HG02840 (cell line): Measurements from ENCODE around the gene CAVIN1.
A peak's percentile ranks its signal among the peaks of the same experiment; 100 is the strongest.
"Not testable (repeated sequence)": the region's sequence is repeated elsewhere in the genome, so short reads cannot be mapped to it uniquely, and the experiment has no call there.

Experiments
- ATAC-seq: cut with Tn5 transposase; IDR thresholded peaks from one replicate; pipeline ENCODE4 v1.9.1; 2021; ENCODE audit warnings: mild to moderate bottlenecking, moderate library complexity, moderate number of reproducible peaks; ENCODE audit not compliant: unreplicated experiment, low FRiP score

The CAVIN1 gene

DNA sequence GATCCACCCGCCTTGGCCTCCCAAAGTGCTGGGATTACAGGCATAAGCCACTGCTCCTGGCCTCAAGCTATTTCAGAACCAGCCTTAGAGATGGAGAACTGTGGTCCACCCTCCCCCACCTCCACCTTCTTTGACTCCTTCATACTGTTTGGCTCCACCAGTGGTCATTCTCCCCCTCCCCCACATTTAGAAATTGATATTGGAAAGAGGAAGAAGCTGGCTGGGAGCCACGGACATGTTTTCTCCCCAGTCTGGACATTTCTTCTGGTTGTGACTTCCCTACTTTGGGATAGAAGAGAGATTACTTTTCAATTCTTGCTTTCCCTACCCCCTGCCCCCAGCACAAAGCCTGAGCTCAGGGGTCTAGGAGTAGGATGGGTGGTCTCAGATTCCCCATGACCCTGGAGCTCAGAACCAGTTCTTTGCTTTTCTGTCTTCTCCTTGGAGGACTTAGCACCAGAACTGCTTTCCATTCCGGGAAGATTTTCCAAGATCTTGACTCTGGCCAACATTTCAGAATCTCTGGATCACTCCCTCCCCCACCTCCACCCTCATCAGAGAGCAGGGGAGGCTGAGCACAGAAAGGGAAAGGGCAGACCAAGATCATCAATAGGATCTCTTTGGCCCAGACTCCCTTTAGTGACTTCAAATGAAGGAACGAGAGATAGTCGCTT lies 16.3 kb downstream of the CAVIN1 start:
- ATAC-seq, result no peak

DNA sequence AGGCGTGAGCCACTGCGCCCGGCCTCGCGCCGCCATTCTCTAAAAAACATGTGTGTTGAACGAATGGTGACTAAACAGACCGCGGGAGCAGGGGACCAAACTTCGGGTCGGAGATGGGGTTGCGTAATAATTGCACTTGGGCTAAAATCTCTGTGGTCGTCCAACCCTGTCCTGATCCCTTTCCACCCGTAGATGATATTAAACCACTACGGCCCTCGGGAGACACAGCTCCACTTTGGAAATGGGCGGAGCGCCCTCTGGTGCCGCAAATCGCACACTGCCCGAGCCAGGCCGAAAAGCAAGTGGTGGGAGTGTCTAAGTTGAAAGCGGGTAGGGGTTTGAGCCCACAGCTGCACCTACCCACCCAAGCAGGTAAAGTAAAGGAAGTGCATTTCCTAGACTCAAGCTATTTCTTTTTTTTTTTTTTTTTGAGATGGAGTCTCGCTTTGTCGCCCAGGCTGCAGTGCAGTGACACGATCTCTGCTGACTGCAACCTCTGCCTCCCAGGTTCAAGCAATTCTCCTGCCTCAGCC lies 17.0 kb downstream of the CAVIN1 start:
- ATAC-seq, result no peak

DNA sequence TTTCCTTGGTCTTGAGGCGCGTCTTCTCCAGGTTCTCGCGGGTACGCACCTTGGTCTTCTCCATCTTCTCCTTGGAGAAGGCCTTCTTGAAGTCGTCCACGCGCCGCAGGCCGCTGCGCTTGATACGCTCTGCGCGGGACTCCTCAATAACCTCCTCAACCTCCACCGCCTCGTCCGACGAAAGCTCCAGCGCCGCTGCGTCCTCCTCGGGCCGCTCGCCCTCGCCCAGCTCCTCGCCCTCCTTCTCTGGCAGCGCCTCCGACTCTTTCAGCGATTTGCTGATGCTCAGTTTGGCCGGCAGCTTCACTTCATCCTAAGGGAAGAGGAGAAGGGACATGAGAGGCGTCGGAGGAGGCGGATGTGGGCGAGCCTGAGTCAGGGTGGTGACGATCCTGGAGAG lies 18.0 kb downstream of the CAVIN1 start:
- no peak for ATAC-seq

DNA sequence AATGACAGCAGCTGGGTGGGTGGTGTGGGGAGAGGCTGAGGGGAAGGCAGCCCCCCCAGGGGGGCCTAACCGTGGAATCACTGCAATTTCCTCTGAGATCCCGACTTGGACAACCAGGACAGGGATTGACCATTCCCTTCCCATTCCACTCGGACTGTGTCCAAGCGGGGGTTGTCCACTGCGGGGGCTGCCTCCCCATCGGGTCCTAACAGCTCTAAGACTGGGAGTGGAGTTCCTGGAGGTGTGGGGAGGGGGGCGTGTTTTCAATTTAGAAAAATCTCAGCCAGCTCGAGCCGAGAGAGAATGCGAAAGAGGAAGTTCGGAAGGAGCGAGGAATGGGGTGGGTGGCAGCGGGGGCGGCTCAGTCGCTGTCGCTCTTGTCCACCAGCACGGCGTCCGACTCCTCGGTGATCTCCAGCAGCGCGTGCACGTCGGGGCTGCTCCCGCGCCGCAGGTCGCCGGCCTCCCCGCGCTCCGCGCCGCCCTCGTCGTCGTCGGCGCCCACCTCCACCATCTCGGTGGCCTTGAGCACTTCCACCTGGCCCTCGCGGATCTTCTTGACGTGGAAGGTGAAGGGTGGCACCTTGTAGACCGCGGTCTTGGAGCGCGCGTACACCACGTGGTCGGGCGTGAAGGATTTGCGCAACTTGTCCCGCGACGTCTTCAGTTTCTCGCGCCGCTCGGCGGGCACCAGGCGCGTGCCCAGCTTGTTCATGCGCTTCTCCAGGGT lies 18.6 kb downstream of the CAVIN1 start:
- no peak for ATAC-seq

DNA sequence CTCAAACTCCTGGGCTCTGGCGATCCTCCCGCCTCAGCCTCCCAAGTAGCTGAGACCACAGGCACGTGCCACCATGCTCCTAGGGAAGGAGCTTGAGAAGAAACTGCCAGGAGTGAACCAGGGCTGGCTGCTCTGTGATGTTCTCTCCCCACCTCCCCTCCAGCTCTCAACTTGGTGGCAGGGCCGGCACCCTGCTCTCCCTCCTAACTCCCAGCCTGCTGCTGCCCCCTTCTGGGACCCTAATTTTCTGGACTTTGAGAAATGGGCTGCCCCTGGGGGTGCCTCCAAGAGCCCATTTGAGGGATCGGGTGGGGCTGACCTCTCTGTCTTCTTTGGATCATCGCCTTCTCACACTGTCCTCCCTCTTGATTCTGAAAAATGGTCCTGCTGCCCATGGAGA lies 19.9 kb downstream of the CAVIN1 start:
- no peak for ATAC-seq

DNA sequence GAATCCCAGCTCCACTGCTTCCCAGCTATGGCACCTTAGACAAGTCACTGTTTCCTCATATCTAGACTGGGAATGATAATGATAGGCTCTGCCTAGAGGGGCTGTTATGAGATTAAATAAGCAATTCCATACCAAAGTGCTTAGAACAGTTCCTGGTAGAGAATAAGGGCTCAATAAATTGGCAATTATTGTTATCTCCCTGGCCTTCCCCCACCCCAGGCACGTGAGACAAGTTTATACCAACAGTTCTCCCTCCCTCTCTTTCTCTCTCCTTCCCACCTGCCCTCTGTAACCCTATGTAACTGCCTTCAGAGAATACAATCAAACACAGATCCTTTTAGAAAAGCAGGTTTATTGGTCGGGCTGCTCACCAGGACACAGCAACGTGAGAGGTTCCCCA lies 20.9 kb downstream of the CAVIN1 start:
- ATAC-seq, result no peak

DNA sequence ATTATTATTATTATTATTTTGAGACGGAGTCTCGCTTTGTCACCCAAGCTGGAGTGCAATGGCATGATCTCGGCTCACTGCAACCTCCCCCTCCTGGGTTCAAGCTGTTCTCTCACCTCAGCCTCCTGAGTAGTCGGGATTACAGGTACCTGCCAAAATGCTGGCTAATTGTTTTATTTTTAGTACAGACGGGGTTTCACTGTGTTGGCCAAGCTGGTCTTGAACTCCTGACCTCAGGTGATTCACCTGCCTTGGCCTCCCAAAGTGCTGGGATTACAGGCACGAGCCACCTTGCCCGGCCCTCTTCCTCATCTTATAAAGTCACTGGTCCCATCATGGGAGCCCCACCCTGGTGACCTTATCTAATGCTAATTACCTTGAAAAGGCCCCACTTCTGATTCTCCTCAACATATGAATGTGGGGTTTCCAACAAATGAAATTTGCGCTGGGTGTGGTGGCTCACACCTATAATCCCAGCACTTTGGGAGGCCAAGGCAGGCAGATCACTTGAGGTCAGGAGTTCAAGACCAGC lies 22.1 kb downstream of the CAVIN1 start:
- ATAC-seq, result not testable (repeated sequence)

DNA sequence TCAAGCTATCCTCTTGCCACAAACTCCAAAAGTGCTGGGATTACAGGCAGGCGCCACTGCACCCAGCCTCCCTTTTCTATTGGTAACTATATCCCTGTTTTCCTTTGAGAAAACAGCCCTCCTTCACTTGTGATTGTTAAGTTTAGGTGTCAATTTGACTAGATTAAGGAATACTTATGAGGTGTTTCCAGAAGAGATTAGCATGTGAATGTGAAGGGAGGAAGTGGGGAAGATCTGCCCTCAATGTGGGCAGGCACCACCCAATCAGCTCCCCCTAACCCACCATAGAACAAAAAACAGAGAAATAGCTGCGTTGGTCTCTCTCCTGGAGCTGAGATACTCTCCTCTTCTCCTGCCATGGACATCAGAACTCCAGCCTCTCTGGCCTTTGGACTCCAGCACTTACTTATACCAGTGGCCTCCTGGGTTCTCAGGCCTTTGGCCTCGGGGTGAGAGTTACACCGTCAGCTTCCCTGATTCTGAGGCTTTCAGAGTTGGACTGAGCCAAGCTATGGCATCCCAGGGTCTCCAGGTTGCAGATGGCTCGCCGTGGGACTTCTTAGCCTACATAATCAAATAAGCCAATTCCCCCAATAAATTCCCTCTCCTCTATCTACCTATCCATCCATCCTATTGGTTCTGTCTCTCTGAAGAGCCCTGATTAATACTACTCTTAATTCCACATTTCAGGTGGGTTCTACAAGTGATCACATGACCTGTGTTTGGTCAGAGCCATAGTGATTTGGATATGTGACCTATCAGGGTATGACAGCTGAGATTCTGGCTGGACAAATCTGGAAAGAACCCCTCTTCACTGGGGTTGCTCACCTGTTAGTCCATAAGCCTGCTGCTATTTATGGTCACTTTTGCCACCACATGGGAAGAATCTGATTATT lies 22.9 kb downstream of the CAVIN1 start:
- no peak for ATAC-seq

DNA sequence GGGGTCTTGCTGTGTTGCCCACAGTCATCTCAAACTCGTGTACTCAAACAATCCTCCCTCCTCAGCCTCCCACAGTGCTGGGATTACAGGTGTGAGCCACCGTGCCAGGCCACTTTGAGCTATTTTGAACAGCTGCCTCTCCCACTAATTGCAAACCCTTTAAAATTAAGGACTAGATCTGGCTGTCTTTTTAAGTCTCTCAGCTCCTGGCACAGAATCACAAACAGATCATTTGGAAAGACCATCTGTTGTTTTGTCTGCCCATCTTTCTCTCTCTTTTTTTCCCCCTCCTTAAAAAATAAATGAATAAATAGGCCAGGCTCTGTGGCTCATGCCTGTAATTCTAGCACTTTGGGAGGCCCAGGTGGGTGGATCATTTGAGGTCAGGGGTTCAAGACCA lies 23.9 kb downstream of the CAVIN1 start:
- ATAC-seq, result no peak

DNA sequence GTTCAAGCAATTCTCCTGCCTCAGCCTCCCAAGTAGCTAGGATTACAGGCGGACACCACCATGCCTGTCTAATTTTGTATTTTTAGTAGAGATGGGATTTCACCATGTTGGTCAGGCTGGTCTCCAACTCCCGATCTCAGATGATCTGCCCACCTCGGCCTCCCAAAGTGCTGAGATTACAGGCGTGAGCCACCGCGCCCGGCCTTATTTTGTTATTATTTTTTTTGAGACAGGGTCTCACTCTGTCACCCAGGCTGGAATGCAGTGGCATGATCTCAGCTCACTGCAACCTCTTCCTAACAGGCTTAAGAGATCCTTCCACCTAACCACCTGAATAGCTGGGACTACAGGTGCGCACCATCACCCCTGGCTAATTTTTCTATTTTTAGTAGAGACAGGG lies 27.5 kb downstream of the CAVIN1 start:
- not testable (repeated sequence) for ATAC-seq

DNA sequence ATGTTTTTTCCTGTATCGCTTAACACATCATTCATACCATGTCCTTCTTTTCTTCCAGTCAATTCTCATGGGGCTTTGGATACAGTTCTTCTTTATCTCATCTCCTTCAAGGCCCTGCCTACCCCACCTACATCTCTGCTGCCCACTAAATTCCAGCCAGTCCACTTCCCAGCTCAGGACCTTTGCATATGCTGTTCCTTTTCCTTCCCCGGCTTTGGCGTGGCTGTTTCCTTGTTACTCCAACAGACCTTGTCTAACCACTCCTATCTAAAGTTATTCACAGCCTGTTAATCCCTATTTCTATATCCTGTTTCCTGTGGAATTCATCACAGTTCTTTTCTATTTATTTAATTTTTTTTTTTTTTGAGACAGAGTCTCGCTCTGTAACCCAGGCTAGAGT lies 28.2 kb downstream of the CAVIN1 start:
- ATAC-seq, result no peak

DNA sequence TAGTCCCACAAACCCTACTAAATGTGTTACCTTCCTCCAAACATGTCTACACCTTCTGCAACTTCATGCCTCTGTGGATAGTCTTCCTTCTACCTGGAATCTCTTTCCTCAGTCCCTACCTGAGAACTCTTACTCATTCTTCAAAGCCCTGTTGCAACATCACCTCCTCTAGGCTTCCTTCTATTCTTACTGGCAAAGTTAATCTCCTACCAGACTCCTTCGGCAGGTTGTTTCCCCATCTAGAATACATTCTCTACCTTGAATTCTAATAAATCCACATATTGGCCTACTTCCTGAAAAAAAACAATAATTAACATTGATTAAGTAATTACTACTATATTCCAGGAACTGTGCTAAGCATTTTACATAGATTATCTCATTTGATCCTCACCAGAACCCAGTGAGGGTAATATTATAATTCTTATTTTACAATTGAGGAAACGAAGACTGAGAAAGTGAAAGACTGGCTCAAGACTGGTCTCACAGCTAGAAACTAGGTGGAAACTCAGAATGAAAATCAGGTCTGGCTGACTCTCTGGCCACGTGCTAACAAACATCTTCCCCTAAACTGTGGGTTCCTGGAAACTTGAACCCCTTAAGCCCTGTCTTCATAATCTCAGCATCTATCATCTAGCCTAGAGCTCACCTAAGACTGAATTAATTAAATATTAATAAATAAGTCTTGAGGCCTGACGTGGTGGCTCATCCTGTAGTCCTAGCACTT lies 30.2 kb downstream of the CAVIN1 start:
- ATAC-seq, result no peak

DNA sequence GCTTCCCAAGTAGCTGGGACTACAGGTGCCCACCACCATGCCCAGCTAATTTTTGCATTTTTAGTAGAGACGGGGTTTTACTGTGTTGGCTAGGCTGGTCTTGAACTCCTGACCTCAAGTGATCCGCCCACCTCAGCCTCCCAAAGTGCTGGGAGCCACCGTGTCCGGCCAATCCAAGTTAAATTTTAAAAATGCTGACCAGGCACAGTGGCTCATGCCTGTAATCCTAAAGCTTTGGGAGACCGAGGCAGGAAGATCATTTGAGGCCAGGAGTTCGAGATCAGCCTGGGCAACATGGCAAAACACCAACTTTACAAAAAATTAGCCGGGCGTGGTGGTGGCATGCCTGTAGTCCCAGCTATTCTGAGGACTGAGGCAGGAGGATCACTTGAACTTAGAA lies 31.6 kb downstream of the CAVIN1 start:
- ATAC-seq, result not testable (repeated sequence)

DNA sequence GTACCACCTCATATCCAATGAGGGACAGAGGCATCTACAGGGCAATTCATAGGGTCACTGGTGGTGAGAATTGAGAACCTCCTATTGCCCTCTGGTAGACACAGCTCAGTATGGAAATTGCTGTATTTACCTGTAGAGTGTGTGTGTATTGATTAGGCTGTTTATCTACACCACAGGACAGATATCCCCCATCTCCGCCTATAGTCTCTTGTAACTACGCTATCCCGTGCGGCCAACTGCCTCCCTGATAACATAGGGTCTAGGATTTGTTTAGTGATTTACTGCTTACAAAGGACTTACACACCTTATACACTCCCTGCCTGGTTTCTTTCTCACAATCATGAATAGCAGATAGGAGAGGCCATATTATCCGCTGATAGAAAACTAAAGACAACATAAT lies 33.2 kb downstream of the CAVIN1 start:
- no peak for ATAC-seq

DNA sequence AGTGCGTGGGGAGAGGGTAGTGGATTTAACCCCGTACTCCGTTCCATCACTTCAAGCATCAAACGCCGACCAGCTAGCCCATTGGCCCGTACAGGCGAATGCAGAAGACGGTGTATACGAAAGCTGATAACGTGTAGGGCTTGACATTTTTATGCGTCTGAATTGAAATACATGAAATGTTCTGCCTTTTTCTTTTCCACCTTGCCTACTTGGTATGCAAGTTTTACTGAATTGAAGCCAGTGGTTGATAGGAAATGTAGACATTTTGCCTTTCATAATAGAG lies 34.0 kb downstream of the CAVIN1 start:
- no peak for ATAC-seq

DNA sequence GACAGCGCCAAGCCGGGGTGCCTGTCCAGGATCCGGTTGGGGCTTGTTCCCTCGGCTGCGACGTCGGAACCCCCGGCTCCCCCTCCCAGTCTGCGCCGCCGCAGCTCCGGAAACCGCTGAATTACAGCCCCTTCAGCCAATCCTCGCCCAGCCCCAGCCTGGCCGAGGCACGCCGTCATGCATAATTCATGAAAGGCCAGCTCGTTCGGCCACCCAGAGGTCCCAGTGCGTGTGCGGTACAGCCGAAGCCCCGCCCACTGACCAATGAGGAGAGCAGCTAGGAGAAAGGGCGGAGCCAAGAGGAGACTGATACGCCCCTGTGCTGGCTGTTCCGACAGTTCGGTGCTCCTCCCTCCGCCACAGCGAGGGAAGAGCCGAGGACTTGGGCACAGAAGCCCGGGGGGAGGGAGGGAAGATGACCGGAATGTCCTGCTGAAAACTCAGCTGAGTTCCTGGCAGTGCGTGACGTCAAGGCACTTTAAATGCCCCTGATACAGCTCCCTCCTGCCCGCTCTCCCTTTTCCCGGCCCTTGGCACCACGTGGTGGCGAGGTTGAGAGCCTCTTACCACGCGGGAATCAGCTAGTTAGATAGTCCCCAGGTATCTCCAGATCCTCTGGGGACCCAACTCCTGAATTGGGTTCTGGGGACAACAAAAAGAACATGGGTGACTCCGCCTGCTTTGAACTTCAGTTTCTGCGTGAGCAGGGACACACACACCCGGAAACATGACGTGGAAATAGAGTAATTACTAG lies 34.5 kb downstream of the CAVIN1 start, which contains the start of gene STAT3:
TSS of gene STAT3 (minus strand) at position 62 of the 754 bp plus-strand sequence. CDS start 39,926 bp downstream, outside the sequence.
- peak; percentile 94 for ATAC-seq

DNA sequence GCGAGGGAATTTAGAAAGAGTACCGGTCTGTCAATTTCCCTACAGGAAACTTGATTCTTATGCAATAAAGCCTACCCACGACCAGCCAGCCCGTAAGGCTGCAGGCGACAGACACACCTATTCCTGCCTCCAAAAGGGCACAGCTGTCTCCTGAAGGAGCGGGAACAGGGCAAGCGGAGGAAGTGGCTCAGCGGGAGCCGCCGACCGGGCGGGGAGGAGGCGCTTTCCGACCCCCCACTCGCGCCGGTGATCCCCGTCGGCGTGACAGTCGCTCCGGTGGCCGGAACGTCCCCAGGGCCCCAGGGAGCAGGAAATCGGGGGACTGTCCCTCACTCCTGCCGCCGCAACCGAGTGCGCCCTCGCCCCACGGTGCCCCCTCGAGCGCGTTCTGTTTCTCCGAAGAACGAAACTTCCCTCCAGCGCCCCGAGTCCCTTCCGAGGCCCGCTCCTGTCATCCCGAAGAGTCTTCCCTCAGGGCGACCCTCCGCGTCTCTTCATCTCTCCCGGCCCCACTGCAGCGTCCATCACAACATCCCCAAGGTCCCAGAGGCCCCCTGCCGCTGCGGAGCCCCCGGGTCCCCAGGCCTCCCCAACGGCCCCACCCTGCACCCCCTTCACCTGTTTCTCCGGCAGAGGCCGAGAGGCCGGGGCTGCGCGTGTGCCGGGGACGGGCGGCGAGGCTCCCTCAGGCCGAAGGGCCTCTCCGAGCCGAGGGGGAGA lies 35.2 kb downstream of the CAVIN1 start:
- ATAC-seq, result peak; percentile 0

DNA sequence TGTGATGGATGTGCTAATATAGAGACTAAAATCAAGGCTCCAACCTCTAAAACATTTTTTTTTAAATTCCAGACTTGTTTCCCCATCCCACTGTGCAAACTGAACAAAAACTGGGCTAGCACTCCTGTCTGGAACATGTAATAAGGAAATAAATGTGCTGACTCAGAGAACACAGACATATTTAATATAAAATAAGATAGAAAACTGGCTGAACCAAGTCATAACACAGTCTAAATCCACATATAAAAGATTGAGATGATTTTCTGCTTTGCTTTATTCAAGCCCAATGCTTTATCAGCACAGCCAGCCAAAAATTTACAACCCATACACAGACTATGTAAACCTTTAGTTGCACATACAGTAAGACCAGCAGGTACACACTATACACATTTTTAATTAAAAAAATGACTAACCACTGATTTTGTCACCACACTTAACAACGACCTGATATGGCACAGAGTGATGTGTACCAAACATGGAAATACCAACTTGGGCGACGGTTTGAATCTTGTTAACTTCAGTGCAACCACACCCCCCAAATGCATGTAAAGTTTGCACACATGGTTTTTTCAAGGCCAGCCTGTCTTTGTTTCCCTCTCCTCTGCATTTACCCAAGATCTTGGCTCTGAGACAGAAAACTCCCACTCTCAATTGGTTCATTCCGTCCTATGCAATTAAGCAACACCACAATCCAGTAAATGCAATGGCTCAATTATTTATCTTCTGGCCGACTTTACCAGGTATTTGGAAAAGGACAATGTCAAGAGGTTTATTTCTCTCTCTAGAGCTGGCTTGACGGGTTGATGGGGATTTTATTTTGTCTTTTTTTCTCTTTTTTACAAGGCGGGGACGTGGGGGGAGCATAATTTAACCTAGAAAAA lies 36.0 kb downstream of the CAVIN1 start:
- ATAC-seq, result no peak
